Neural cell (in vitro differentiated cells): Measurements from ENCODE around the gene RABGAP1L. TPM values are rescaled to one million over a fixed set of nuclear protein-coding genes. Genes with fewer than 3 reads are reported as not detected.
"Not testable (repeated sequence)": the region's sequence is repeated elsewhere in the genome, so short reads cannot be mapped to it uniquely, and the experiment has no call there.

Experiments
- H2AFZ ChIP-seq: fragments of 200-600, 300-800 bp; sonication (generic), shearing (Covaris generic); 2 replicates; pipeline ENCODE4 v1.6.0; 2014; ENCODE audit warnings: low read depth, mild to moderate bottlenecking, antibody characterized with exemption, low read length, moderate library complexity
- H3F3A ChIP-seq: fragments of 200-600 bp; shearing (Covaris generic); 2 replicates; pipeline ENCODE4 v1.6.1; 2016; ENCODE audit warnings: mild to moderate bottlenecking, moderate library complexity, mixed read lengths, antibody characterized with exemption, low read length; ENCODE audit not compliant: insufficient read depth, poor library complexity, severe bottlenecking
- H3K27ac ChIP-seq: fragments of 200-600, 300-800 bp; sonication (generic), shearing (Covaris generic); 2 replicates; pipeline ENCODE4 v1.5.1; 2014; ENCODE audit warnings: mild to moderate bottlenecking, low read length, moderate library complexity
- H3K27me3 ChIP-seq: fragments of 300-800, 200-600 bp; sonication (generic), shearing (Covaris generic); 2 replicates; pipeline ENCODE4 v1.6.0; 2014; ENCODE audit warnings: mild to moderate bottlenecking, low read depth, low read length, moderate library complexity; ENCODE audit not compliant: insufficient read depth
- H3K36me3 ChIP-seq: fragments of 300-800, 200-600 bp; sonication (generic), shearing (Covaris generic); 2 replicates; pipeline ENCODE4 v1.5.1; 2014; ENCODE audit warnings: mild to moderate bottlenecking, antibody characterized with exemption, low read length, moderate library complexity; ENCODE audit not compliant: insufficient read depth
- H3K4me2 ChIP-seq: fragments of 300-800, 200-600 bp; sonication (generic), shearing (Covaris generic); 2 replicates; pipeline ENCODE4 v1.6.0; 2014; ENCODE audit warnings: mild to moderate bottlenecking, low read length
- H3K4me3 ChIP-seq: fragments of 300-800, 200-600 bp; sonication (generic), shearing (Covaris generic); 2 replicates; pipeline ENCODE4 v1.5.1; 2014; ENCODE audit warnings: mild to moderate bottlenecking, low read length, moderate library complexity
- H3K79me2 ChIP-seq: fragments of 200-600 bp; shearing (Covaris generic); replicated peaks from 2 replicates; pipeline ENCODE4 v1.6.0; 2014; ENCODE audit warnings: mild to moderate bottlenecking, low read length, moderate library complexity; ENCODE audit not compliant: insufficient read depth
- H3K9ac ChIP-seq: fragments of 300-800, 200-600 bp; sonication (generic), shearing (Covaris generic); 2 replicates; pipeline ENCODE4 v1.6.1; 2016; ENCODE audit warnings: mild to moderate bottlenecking, low read length, mixed read lengths
- H3K9me2 ChIP-seq: fragments of 200-600 bp; shearing (Covaris generic); 2 replicates; pipeline ENCODE4 v1.6.1; 2016; ENCODE audit warnings: mild to moderate bottlenecking, low read length, mixed read lengths; ENCODE audit not compliant: insufficient read depth
- H3K9me3 ChIP-seq: fragments of 200-600, 300-800 bp; sonication (generic), shearing (Covaris generic); 2 replicates; pipeline ENCODE4 v1.6.1; 2016; ENCODE audit warnings: mild to moderate bottlenecking, mixed run types, low read length, moderate library complexity, mixed read lengths
- H4K20me1 ChIP-seq: fragments of 200-600 bp; shearing (Covaris generic); 2 replicates; pipeline ENCODE4 v1.6.1; 2016; ENCODE audit warnings: mild to moderate bottlenecking, mixed run types; ENCODE audit not compliant: insufficient read depth
- CTCF ChIP-seq: fragments of 450-650 bp; IDR thresholded peaks from 2 replicates; pipeline ENCODE4 v1.5.1; 2014; ENCODE audit warnings: antibody characterized with exemption, mild to moderate bottlenecking, moderate library complexity; ENCODE audit not compliant: poor library complexity, severe bottlenecking
- EP300 ChIP-seq: fragments of 450-650 bp; conservative IDR thresholded peaks from 2 replicates; pipeline ENCODE4 v1.6.1; 2014; ENCODE audit warnings: antibody characterized with exemption, mild to moderate bottlenecking, moderate library complexity; ENCODE audit not compliant: poor library complexity, severe bottlenecking
- EZH2 ChIP-seq: fragments of 200-600, 300-800 bp; shearing (Covaris generic), sonication (generic); IDR thresholded peaks from 2 replicates; pipeline ENCODE4 v1.6.1; 2014; ENCODE audit warnings: antibody characterized with exemption, low read length, borderline replicate concordance, mild to moderate bottlenecking; ENCODE audit not compliant: insufficient read depth, poor library complexity, severe bottlenecking
- MXI1 ChIP-seq: fragments of 450-650 bp; conservative IDR thresholded peaks from 2 replicates; pipeline ENCODE4 v1.6.1; 2014; ENCODE audit warnings: antibody characterized with exemption, mild to moderate bottlenecking; ENCODE audit not compliant: poor library complexity, severe bottlenecking
- POLR2AphosphoS5 ChIP-seq: IDR thresholded peaks from 2 replicates; pipeline ENCODE4 v1.6.1; 2012
- RAD21 ChIP-seq: fragments of 450-650 bp; conservative IDR thresholded peaks from 2 replicates; pipeline ENCODE4 v1.6.1; 2014; ENCODE audit warnings: antibody characterized with exemption, mild to moderate bottlenecking, moderate library complexity
- REST ChIP-seq: IDR thresholded peaks from 2 replicates; pipeline ENCODE4 v1.6.1; 2012; ENCODE audit warnings: borderline replicate concordance
- SMC3 ChIP-seq: fragments of 450-650 bp; conservative IDR thresholded peaks from 2 replicates; pipeline ENCODE4 v1.6.1; 2014; ENCODE audit warnings: antibody characterized with exemption, mild to moderate bottlenecking, moderate library complexity; ENCODE audit not compliant: poor library complexity
- TAF1 ChIP-seq: IDR thresholded peaks from 2 replicates; pipeline ENCODE4 v1.6.1; 2012; ENCODE audit warnings: low read depth
- polyA plus RNA-seq: library from polyadenylated mRNA; depleted of rRNA; stranded (reverse); fragments of >200 nt; gene quantifications from 2 replicates; pipeline ENCODE4 v1.2.3, GENCODE V29; 2014

Gene RABGAP1L
- polyA plus RNA-seq, 1 donor from 2014 or later, result 32.2 TPM

DNA sequence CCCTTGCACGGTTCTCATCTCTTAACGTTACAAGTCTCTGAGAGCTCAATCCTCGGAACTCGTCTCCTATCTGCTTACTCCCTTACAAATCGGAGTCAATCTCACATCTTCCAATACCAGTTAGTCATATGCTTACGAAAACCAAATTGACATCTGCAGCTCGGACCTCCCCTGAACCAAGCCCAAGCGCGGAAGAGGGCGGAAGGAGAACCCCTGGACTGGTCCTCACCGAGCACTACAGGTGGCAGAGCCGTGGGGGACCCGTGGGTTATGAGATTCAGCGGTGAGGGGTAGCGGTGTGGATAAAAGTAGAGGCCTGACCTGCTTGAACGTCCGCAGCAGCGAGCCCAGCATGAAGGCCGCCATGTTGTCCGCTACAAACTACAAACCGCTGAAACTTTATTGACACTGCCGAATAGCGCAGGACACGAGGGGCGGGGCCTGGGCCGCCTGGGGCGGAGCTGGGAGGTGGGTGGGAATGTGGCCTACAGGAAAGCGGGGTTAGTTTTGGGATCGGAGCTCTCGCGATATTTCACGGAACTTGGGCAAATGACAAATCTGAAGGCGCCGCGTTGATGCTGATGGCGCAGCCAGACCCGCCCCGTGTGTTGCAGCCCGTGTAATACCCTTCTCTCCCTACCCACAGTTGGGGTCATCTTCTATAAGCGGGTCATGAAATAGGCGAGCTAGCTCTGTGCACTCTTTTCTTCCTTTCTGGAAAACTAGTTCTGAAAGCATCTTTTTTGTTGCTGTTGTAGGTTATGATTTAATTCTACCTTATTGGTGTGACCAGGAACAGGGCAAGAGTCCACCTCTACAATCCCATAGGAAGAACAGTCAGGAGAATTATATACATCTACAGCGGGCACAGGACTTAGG is 864.0 kb downstream of the RABGAP1L start, which contains the start of gene MRPS14:
MRPS14 (minus strand) TSS at position 383 of the 879 bp plus-strand sequence; CDS start at position 366, 17 bp downstream.
- H3K27ac ChIP-seq, result peak within 1 kb of the TSS; percentile 89
- peak; percentile 95 for TF ChIP-seq POLR2AphosphoS5
- no peak for TF ChIP-seq CTCF
- TF ChIP-seq RAD21, result peak; percentile 23
- no peak for TF ChIP-seq EZH2
- TF ChIP-seq REST, result peak; percentile 75
- TF ChIP-seq SMC3, result peak; percentile 25
- peak; percentile 90 for TF ChIP-seq MXI1
- TF ChIP-seq EP300, result peak; percentile 65
- peak; percentile 89 for TF ChIP-seq TAF1
- H3K9ac ChIP-seq, result peak within 1 kb of the TSS; percentile 87
- H3K9me2 ChIP-seq, result no peaks in the 10 kb centered on the region
- no peaks in the 10 kb centered on the region for H4K20me1 ChIP-seq
- no peaks in the 10 kb centered on the region for H3F3A ChIP-seq
- H3K4me2 ChIP-seq, result peak within 1 kb of the TSS; percentile 90
- no peaks in the 10 kb centered on the region for H3K36me3 ChIP-seq
- H3K79me2 ChIP-seq, result peaks cover 20% of the 10 kb centered on the region
- H2AFZ ChIP-seq, result peak within 1 kb of the TSS; percentile 98
- no peaks in the 10 kb centered on the region for H3K9me3 ChIP-seq
- no peaks in the 10 kb centered on the region for H3K27me3 ChIP-seq
- peak within 1 kb of the TSS; percentile 85 for H3K4me3 ChIP-seq

GRCh38 chr1:175023922-175024242 is 864.6 kb downstream of the RABGAP1L start:
- Histone ChIP-seq H3K4me3 (peak overlapping the region; percentile 85), H3K79me2 (peaks cover 20% of the 10 kb centered on the region), H2AFZ (peak overlapping the region; percentile 98), H3K27ac (peak overlapping the region; percentile 89), H3K4me2 (peak overlapping the region; percentile 58), H3K9ac (peak overlapping the region; percentile 87)
- not testable (repeated sequence) for H3K9me3 ChIP-seq, H3K27me3 ChIP-seq, H3F3A ChIP-seq, H4K20me1 ChIP-seq, H3K36me3 ChIP-seq, H3K9me2 ChIP-seq
